GM23248 (cell line): ENCODE measurements around the gene PRR29. TPM values are rescaled to one million over a fixed set of nuclear protein-coding genes. Genes with fewer than 3 reads are reported as not detected.
A peak's percentile ranks its signal among the peaks of the same experiment; 100 is the strongest.
"Not testable (repeated sequence)": the region's sequence is repeated elsewhere in the genome, so short reads cannot be mapped to it uniquely, and the experiment has no call there.

Experiments used
- DNase-seq: peaks from one replicate; pipeline ENCODE4 v3.0.0-alpha.2; 2015
- H2AFZ ChIP-seq: fragments of 200-600 bp; sonication (generic); 2 replicates; pipeline ENCODE4 v1.6.1; 2016; ENCODE audit warnings: antibody characterized with exemption
- H3F3A ChIP-seq: fragments of 200-600 bp; sonication (generic); 2 replicates; pipeline ENCODE4 v1.6.1; 2016; ENCODE audit warnings: mild to moderate bottlenecking, antibody characterized with exemption, mixed run types; ENCODE audit not compliant: insufficient read depth
- H3K27ac ChIP-seq: fragments of 200-600 bp; sonication (generic); 2 replicates; pipeline ENCODE4 v1.5.1; 2016; ENCODE audit warnings: mild to moderate bottlenecking
- H3K27me3 ChIP-seq: fragments of 200-600 bp; sonication (generic); replicated peaks from 2 replicates; pipeline ENCODE4 v1.6.1; 2016; ENCODE audit warnings: mild to moderate bottlenecking; ENCODE audit not compliant: insufficient read depth
- H3K36me3 ChIP-seq: fragments of 200-600 bp; sonication (generic); 2 replicates; pipeline ENCODE4 v1.6.1; 2016; ENCODE audit warnings: low read depth, mild to moderate bottlenecking
- H3K4me1 ChIP-seq: fragments of 200-600 bp; sonication (generic); 2 replicates; pipeline ENCODE4 v1.6.1; 2016; ENCODE audit warnings: mild to moderate bottlenecking; ENCODE audit not compliant: insufficient read depth
- H3K4me2 ChIP-seq: fragments of 200-600 bp; sonication (generic); one replicate; pipeline ENCODE4 v1.6.1; 2016; ENCODE audit warnings: mild to moderate bottlenecking; ENCODE audit not compliant: unreplicated experiment
- H3K4me3 ChIP-seq: fragments of 200-600 bp; sonication (generic); 2 replicates; pipeline ENCODE4 v1.5.1; 2016; ENCODE audit warnings: mild to moderate bottlenecking
- H3K79me2 ChIP-seq: fragments of 200-600 bp; sonication (generic); 2 replicates; pipeline ENCODE4 v1.6.1; 2016; ENCODE audit warnings: mild to moderate bottlenecking; ENCODE audit not compliant: insufficient read depth
- H3K9ac ChIP-seq: fragments of 200-600 bp; sonication (generic); 2 replicates; pipeline ENCODE4 v1.6.1; 2016; ENCODE audit warnings: mild to moderate bottlenecking
- H3K9me2 ChIP-seq: fragments of 200-600 bp; sonication (generic); 2 replicates; pipeline ENCODE4 v1.6.1; 2016; ENCODE audit warnings: mixed run types, mild to moderate bottlenecking, moderate library complexity; ENCODE audit not compliant: insufficient read depth
- H3K9me3 ChIP-seq: fragments of 200-600 bp; sonication (generic); one replicate; pipeline ENCODE4 v1.6.1; 2017; ENCODE audit warnings: low read depth
- H4K20me1 ChIP-seq: fragments of 200-600 bp; sonication (generic); 2 replicates; pipeline ENCODE4 v1.6.0; 2016; ENCODE audit not compliant: insufficient read depth
- EZH2 ChIP-seq: fragments of 200-600 bp; sonication (generic); IDR thresholded peaks from 2 replicates; pipeline ENCODE4 v1.6.1; 2018; ENCODE audit warnings: antibody characterized with exemption, mild to moderate bottlenecking; ENCODE audit not compliant: insufficient read depth, poor library complexity, severe bottlenecking
- EZH2phosphoT487 ChIP-seq: fragments of 200-600 bp; sonication (generic); IDR thresholded peaks from 2 replicates; pipeline ENCODE4 v1.6.1; 2018; ENCODE audit warnings: antibody characterized with exemption, moderate library complexity, mild to moderate bottlenecking, low read depth; ENCODE audit not compliant: insufficient read depth
- WGBS, 2 experiments: methylation state at CpG; one replicate each; pipeline ENCODE4 v1.1.6; 2015 to 2017; ENCODE audit warnings: low lambda C conversion rate in 2 of 2, low coverage in 1 of 2; ENCODE audit errors: missing lambda C conversion rate in 2 of 2; 5-methylcytosine and 5-hydroxymethylcytosine counted together
- in situ Hi-C: fragments of 300-500 bp; cut with MboI; formaldehyde crosslinking; loops from 2 replicates; pipeline ENCODE4 v1.15.0; 2020
- polyA plus RNA-seq: library from polyadenylated mRNA; unstranded; fragments of >200 nt; fragmentation: Nextera tagmentation; extraction: Ambion mirVana; gene quantifications from 2 replicates; pipeline ENCODE4 v1.2.1, GENCODE V29; 2016
- total RNA-seq: library from RNA; depleted of rRNA; stranded (reverse); fragments of >200 nt; shearing (Covaris generic); gene quantifications from 2 replicates; pipeline ENCODE4 v1.2.3, GENCODE V29; 2014

The PRR29 gene
- total and polyA plus RNA-seq, 2 experiments from 2014 or later = not detected

DNA sequence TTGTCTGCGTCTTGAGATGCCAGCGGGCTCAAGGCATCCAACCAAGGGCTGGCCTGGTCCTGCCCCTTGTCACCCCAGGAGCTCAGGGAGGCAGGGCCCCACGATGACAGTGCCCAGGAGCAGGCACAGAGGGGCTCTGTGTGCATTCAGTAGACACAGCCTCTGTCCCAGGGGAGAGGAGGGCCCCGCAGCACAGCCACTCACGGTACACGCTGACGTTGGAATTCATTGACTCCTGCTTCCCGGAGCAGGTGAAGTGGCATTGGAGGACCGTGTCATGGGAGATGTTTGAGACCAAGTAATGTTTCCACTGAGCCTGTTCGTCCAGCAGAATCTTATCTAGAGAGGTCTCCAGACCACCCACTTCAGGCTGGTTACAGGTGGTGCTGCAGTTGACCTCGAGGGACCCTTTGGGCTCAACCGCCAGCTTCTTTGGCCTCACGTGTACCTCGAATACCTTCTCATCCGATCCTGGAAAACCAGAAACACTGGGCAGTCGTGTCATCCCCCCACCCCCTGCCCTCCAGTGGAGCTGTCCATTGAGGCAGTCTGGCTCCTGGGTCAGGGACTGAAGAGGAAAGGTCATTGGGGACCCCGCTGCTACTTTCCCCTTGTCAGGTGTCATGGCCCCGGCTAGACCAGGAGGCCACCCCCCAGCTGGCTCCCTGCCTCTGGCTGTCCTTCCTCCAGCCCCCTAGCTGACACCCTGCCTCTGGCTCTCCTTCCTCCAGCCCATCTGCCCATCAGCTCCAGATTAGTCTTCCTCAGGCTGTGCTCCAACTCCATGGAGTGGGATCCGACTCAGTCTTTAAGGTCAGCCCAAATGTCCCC is 7.0 kb downstream of the PRR29 start:
- in situ Hi-C loops = no loop called here

DNA sequence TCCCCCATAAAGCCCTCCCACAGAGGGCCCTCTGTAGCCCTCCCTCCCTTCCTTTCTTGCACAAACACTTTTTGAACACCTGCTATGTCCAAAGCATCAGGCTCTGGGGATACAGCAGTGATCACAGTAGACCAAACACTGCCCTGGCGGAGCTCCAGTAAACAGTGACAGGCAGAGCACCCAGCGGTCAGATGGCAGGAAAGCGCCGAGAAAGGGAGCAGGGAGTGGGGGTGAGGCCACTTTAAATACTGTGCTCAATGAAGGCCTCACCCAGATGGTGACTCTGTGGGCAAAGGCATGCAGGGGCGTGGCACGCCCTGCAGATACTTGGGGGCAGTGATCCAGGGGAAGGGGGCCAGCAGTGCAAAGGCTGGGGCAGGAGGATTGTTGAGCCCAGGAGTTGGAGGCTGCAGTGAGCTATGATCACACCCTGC is 7.6 kb downstream of the PRR29 start:
- TF ChIP-seq EZH2phosphoT487 (no peak), EZH2 (no peak)

More for the DNA sequence above, 7.0 kb downstream of the PRR29 start:
- Histone ChIP-seq H3K27me3 (no peaks in the 10 kb centered on the region), H3K27ac (no peak overlapping the region), H3K9me2 (no peaks in the 10 kb centered on the region), H3K36me3 (no peaks in the 10 kb centered on the region), H3K79me2 (no peaks in the 10 kb centered on the region), H3K4me3 (no peak overlapping the region), H4K20me1 (no peaks in the 10 kb centered on the region), H3K4me2 (no peak overlapping the region), H2AFZ (no peak overlapping the region), H3F3A (peaks cover 5% of the 10 kb centered on the region; the same call in 1 of the 2 replicates), H3K9me3 (no peaks in the 10 kb centered on the region), H3K9ac (no peak overlapping the region), H3K4me1 (peaks cover 11% of the 10 kb centered on the region)
- WGBS, 2 experiments = 75 to 79% methylated on average over 19 of the region's 19 CpGs
- no peak for TF ChIP-seq EZH2phosphoT487
- no peak for TF ChIP-seq EZH2
- DNase-seq = no peak

DNA sequence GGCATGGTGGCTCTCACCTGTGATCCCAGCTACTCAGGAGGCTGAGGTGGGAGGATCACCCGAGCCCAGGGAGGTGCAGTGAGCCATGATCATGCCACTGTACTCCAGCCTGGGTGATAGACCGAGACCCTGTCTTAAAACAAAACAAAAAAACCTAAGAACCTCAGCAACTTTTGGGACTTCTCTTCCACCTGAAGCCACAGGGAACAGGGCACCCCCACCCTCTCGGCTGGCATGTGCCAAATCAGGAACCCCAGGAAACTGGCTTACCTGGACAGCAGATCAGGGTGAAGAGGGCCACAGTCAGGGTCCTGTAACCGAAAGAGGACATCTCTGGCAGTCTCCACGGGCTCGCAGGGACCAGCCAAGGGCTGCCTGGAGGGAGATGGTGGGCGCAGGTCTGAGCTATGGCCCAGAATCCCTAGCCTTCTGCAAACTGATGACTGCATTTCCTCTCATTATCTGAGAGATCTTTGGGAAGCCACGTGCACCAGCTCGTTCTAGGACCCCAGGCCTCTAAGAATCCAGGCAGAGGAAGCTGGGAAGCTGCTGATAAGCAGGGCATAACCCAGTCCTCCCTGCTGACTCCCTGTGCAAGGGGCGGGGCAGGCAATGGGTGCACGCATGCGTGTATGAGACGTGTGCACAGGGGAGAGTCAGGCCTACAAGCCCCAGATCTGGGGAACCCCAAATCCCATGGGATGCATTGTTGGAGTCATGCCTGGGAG is 8.4 kb downstream of the PRR29 start:
- Histone ChIP-seq H3K9ac (no peak overlapping the region), H3K36me3 (no peaks in the 10 kb centered on the region), H3K27me3 (no peaks in the 10 kb centered on the region), H3K27ac (no peak overlapping the region), H3K4me3 (no peak overlapping the region), H4K20me1 (no peaks in the 10 kb centered on the region), H3K79me2 (no peaks in the 10 kb centered on the region), H3K9me3 (no peaks in the 10 kb centered on the region), H3K4me2 (no peak overlapping the region), H3K9me2 (no peaks in the 10 kb centered on the region), H3F3A (peaks cover 5% of the 10 kb centered on the region; the same call in 1 of the 2 replicates), H3K4me1 (peaks cover 11% of the 10 kb centered on the region), H2AFZ (no peak overlapping the region)
- no peak for TF ChIP-seq EZH2phosphoT487
- TF ChIP-seq EZH2 = no peak
- in situ Hi-C loops = no loop called here
- 86 to 87% methylated on average over 13 of the region's 13 CpGs for WGBS, 2 experiments
- no peak for DNase-seq

More for the DNA sequence above, 7.6 kb downstream of the PRR29 start:
- H3K36me3 ChIP-seq = no peaks in the 10 kb centered on the region
- H3F3A ChIP-seq = peaks cover 5% of the 10 kb centered on the region; the same call in 1 of the 2 replicates
- no peaks in the 10 kb centered on the region for H3K9me2 ChIP-seq
- H3K27me3 ChIP-seq = no peaks in the 10 kb centered on the region
- peaks cover 11% of the 10 kb centered on the region for H3K4me1 ChIP-seq
- H3K9ac ChIP-seq = no peak overlapping the region
- no peaks in the 10 kb centered on the region for H3K79me2 ChIP-seq
- H3K27ac ChIP-seq = no peak overlapping the region
- H2AFZ ChIP-seq = no peak overlapping the region
- WGBS, 2 experiments = 29 to 35% methylated on average over 6 of the region's 6 CpGs
- in situ Hi-C loops = no loop called here
- H3K4me2 ChIP-seq = no peak overlapping the region
- peak; percentile 30 for DNase-seq
- no peaks in the 10 kb centered on the region for H3K9me3 ChIP-seq
- no peaks in the 10 kb centered on the region for H4K20me1 ChIP-seq
- no peak overlapping the region for H3K4me3 ChIP-seq

DNA sequence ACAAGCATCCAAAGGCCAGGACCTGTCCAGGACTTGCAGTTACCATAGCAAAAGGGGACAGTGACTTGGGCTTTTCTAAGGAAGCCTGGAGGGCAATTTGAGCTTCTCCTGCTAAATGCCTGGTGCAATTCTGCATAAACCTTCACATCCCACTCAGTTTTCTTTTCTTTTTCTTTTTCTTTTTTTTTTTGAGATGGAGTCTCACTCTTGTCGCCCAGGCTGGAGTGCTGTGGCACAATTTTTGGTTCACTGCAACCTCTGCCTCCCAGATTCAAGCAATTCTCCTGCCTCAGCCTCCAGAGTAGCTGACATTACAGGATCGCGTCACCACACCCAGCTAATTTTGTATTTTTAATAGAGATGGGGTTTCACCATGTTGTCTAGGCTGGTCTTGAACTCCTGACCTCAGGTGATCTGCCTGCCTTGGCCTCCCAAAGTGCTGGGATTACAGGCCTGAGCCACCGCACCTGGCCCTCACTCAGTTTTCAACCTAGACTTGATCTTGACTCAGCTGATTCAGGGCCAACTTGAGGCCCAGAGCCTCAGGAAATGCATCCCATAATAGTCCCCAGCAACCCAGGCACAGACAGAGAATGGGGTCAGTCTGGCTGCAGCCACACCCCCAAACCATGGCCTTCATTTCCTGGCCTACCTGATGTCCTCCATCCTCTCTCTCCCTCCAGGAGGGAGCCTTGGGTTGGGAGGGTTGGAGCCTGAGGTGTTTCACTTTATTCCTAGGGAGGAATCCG is 9.1 kb downstream of the PRR29 start:
- H3K9me3 ChIP-seq, H3K79me2 ChIP-seq, H4K20me1 ChIP-seq, DNase-seq, H3F3A ChIP-seq, H3K27ac ChIP-seq, H3K4me3 ChIP-seq, H3K9me2 ChIP-seq, in situ Hi-C loops, H3K9ac ChIP-seq, H3K4me2 ChIP-seq, H3K27me3 ChIP-seq, H3K36me3 ChIP-seq, H2AFZ ChIP-seq: not testable (repeated sequence)
- peaks cover 11% of the 10 kb centered on the region for H3K4me1 ChIP-seq
- 85 to 91% methylated on average over 5 of the region's 5 CpGs for WGBS, 2 experiments
